M059J (cell line): ENCODE results near the gene SORL1. TPM values are rescaled to one million over a fixed set of nuclear protein-coding genes. Genes with fewer than 3 reads are reported as not detected.
A peak's percentile ranks its signal among the peaks of the same experiment; 100 is the strongest.
"Not testable (repeated sequence)": the region's sequence is repeated elsewhere in the genome, so short reads cannot be mapped to it uniquely, and the experiment has no call there.

Experiments
- DNase-seq: peaks from one replicate; pipeline ENCODE4 v3.0.0-alpha.2; 2012; ENCODE audit warnings: low read depth
- total RNA-seq: library from RNA; depleted of rRNA; stranded (reverse); fragments of >200 nt; shearing (Covaris generic); gene quantifications from 2 replicates; pipeline ENCODE4 v1.2.3, GENCODE V29; 2014

SORL1 gene
- total RNA-seq, 1 experiment from 2014 or later, result 3.0 TPM

- no peak for DNase-seq
These were observed 109.6 kb downstream of the SORL1 start for GRCh38 chr11:121561716-121562115.

- DNase-seq, result no peak
These were observed 110.9 kb downstream of the SORL1 start for GRCh38 chr11:121563003-121563402.

- DNase-seq, result peak; percentile 7
These were observed 112.0 kb downstream of the SORL1 start for GRCh38 chr11:121563900-121564822.

GRCh38 chr11:121564948-121565684, 113.0 kb downstream of the SORL1 start:
- no peak for DNase-seq

- no peak for DNase-seq
These were observed 114.4 kb downstream of the SORL1 start for GRCh38 chr11:121566279-121567168.

GRCh38 chr11:121567995-121568394, 115.9 kb downstream of the SORL1 start:
- no peak for DNase-seq

- not testable (repeated sequence) for DNase-seq
These were observed 117.5 kb downstream of the SORL1 start for GRCh38 chr11:121569332-121570299.

GRCh38 chr11:121570453-121570852, 118.3 kb downstream of the SORL1 start:
- no peak for DNase-seq

GRCh38 chr11:121571506-121571905, 119.4 kb downstream of the SORL1 start:
- no peak for DNase-seq

- DNase-seq, result no peak
These were observed 120.5 kb downstream of the SORL1 start for GRCh38 chr11:121572571-121573059.

- no peak for DNase-seq
These were observed 122.7 kb downstream of the SORL1 start for GRCh38 chr11:121574801-121575200.

- peak; percentile 22 for DNase-seq
These were observed 123.3 kb downstream of the SORL1 start for GRCh38 chr11:121575250-121575962.

- DNase-seq, result no peak
These were observed 123.8 kb downstream of the SORL1 start for GRCh38 chr11:121575963-121576290.

- DNase-seq, result no peak
These were observed 124.4 kb downstream of the SORL1 start for GRCh38 chr11:121576531-121576930.

- no peak for DNase-seq
These were observed 125.2 kb downstream of the SORL1 start for GRCh38 chr11:121577106-121577848.

GRCh38 chr11:121578251-121578976, 126.3 kb downstream of the SORL1 start:
- DNase-seq, result no peak

- no peak for DNase-seq
These were observed 128.0 kb downstream of the SORL1 start for GRCh38 chr11:121580154-121580553.

GRCh38 chr11:121581607-121582006, 129.5 kb downstream of the SORL1 start:
- DNase-seq, result no peak
